OCI-M1 (cell line): ENCODE results near the gene MON2.

Experiments used
- DNase-seq: peaks from one replicate; lab custom pipeline; 2025; lab: John Stamatoyannopoulos, UW

Gene MON2

GRCh38 chr12:62606654-62607053 lies 140.0 kb downstream of the MON2 start:
- no peak for DNase-seq

- no peak for DNase-seq
Measured at GRCh38 chr12:62613081-62613480, 146.5 kb downstream of the MON2 start.

GRCh38 chr12:62618319-62618718 lies 151.7 kb downstream of the MON2 start:
- no peak for DNase-seq

GRCh38 chr12:62618930-62619329 lies 152.3 kb downstream of the MON2 start:
- DNase-seq: no peak

- DNase-seq: no peak
Measured at GRCh38 chr12:62621101-62621638, 154.5 kb downstream of the MON2 start.

GRCh38 chr12:62622177-62622576 lies 155.6 kb downstream of the MON2 start:
- DNase-seq: no peak

GRCh38 chr12:62625228-62625627 lies 158.6 kb downstream of the MON2 start:
- peak; percentile 78 for DNase-seq

GRCh38 chr12:62627181-62627580 lies 160.6 kb downstream of the MON2 start:
- no peak for DNase-seq

- no peak for DNase-seq
Measured at GRCh38 chr12:62629413-62629812, 162.8 kb downstream of the MON2 start.

GRCh38 chr12:62629971-62630739 lies 163.5 kb downstream of the MON2 start:
- DNase-seq: no peak

GRCh38 chr12:62631471-62632410 lies 165.1 kb downstream of the MON2 start:
- peak; percentile 47 for DNase-seq

- DNase-seq: no peak
Measured at GRCh38 chr12:62632411-62632918, 165.8 kb downstream of the MON2 start.

- no peak for DNase-seq
Measured at GRCh38 chr12:62635649-62636048, 169.0 kb downstream of the MON2 start.

GRCh38 chr12:62637679-62638078 lies 171.1 kb downstream of the MON2 start:
- no peak for DNase-seq

- no peak for DNase-seq
Measured at GRCh38 chr12:62640910-62641448, 174.4 kb downstream of the MON2 start.

GRCh38 chr12:62642486-62642885 lies 175.9 kb downstream of the MON2 start:
- peak; percentile 26 for DNase-seq

- DNase-seq: no peak
Measured at GRCh38 chr12:62643486-62643885, 176.9 kb downstream of the MON2 start.

- DNase-seq: no peak
Measured at GRCh38 chr12:62646566-62646965, 179.9 kb downstream of the MON2 start.

- DNase-seq: no peak
Measured at GRCh38 chr12:62647586-62647985, 181.0 kb downstream of the MON2 start.

- DNase-seq: no peak
Measured at GRCh38 chr12:62649412-62650138, 182.9 kb downstream of the MON2 start.
